Spleen (tissue), 11 donors: ENCODE data around the gene NTN4. TPM values are rescaled to one million over a fixed set of nuclear protein-coding genes. Genes with fewer than 3 reads are reported as not detected.

Source experiments
- polyA plus RNA-seq, 3 donors: library from polyadenylated mRNA; stranded (reverse); fragments of 200-250 nt; gene quantifications; one replicate each; pipeline ENCODE4 v1.2.1, GENCODE V29; 2013
- small RNA-seq, 4 donors: library from RNA; depleted of rRNA; stranded (forward); fragments of <200 nt; gene quantifications; one replicate each; pipeline ENCODE3, GENCODE V24; 2016
- total RNA-seq, 7 donors: library from RNA; depleted of rRNA in 3 of 7; stranded (reverse); fragments of >200 nt in 3 of 7; fragmentation: NEBNext Ultra II Directional in 4 of 7; extraction: Animal tissue kit (Norgen Biotek cat#: 25700) in 4 of 7; gene quantifications; one replicate each; pipeline versions ENCODE4 v1.1.0 to v1.2.1, GENCODE V29; 2016 to 2021
- donor health status: healthy with polysubstance abuse.
- donor health status: DM: no; HTN: no; CAD: no; lungs with moderate emphysema.
- donor health status: DM: no; HTN: no; CAD: no.
- donor health status: Bipolar disorder and iron deficiency.
- donor health status: healthy.
- donor health status: DM: no; HTN: no; CAD: no.
- donor health status: DM: yes; HTN: yes; CAD: no.

Gene NTN4
- total and polyA plus RNA-seq, 10 donors, result 17.6 to 482 (median 292) TPM

Small RNA genes lying within 50 kb of the gene (small RNA-seq; reads per million reads assigned to genes)
- 0 reads per million in 4 donors for gene RF00019
- gene RNU6-247P, result 0 reads per million in 4 donors

Other genes with a start within 250 kb of the NTN4 start
- 1 to 10 TPM; 2.2 to 7.2 (median 3.6) TPM for gene USP44, start 239.3 kb downstream of the NTN4 start, total RNA-seq
- 1 to 10 TPM in 2 of 3 donors, under 1 TPM in 1; 0.88 to 1.8 (median 1.4) TPM for gene USP44, start 239.3 kb downstream of the NTN4 start, polyA plus RNA-seq
- 10 to 100 TPM in 6 of 7 donors, 1 to 10 TPM in 1; 5.6 to 19.4 (median 17.7) TPM for gene SNRPF, start 68.2 kb upstream of the NTN4 start, total RNA-seq
- 10 to 100 TPM; 35.7 to 50.3 (median 44.4) TPM for gene SNRPF, start 68.2 kb upstream of the NTN4 start, polyA plus RNA-seq
- 1 to 10 TPM in 3 of 7 donors, under 1 TPM in 3, not detected in 1; 0.34 to 2.1 (median 1.2) TPM for gene CCDC38, start 151.8 kb upstream of the NTN4 start, total RNA-seq
- 1 to 10 TPM in 1 of 3 donors, under 1 TPM in 2; 0.46 to 1.2 (median 0.65) TPM for gene CCDC38, start 151.8 kb upstream of the NTN4 start, polyA plus RNA-seq
- gene AMDHD1, start 152.6 kb upstream of the NTN4 start, total RNA-seq, result 10 to 100 TPM in 1 of 7 donors, 1 to 10 TPM in 6; 2.2 to 12.2 (median 3.5) TPM
- gene AMDHD1, start 152.6 kb upstream of the NTN4 start, polyA plus RNA-seq, result 1 to 10 TPM; 2.3 to 2.9 (median 2.5) TPM
- gene HAL, start 205.6 kb upstream of the NTN4 start, total RNA-seq, result 10 to 100 TPM in 4 of 7 donors, 1 to 10 TPM in 3; 4.6 to 27.3 (median 11.7) TPM
- gene HAL, start 205.6 kb upstream of the NTN4 start, polyA plus RNA-seq, result 1 to 10 TPM in 1 of 3 donors, under 1 TPM in 2; 0.24 to 1.9 (median 0.72) TPM
- 100 to 1,000 TPM in 4 of 7 donors, 10 to 100 TPM in 3; 79.0 to 183 (median 103) TPM for gene LTA4H, start 244.8 kb upstream of the NTN4 start, total RNA-seq
- 10 to 100 TPM; 58.0 to 75.3 (median 62.9) TPM for gene LTA4H, start 244.8 kb upstream of the NTN4 start, polyA plus RNA-seq